NCI-H1436 treated with DMSO at 0.1 percent for 48 hours (cell line): Measurements from ENCODE around the gene COL6A2.
"Not testable (repeated sequence)": the region's sequence is repeated elsewhere in the genome, so short reads cannot be mapped to it uniquely, and the experiment has no call there.

Source experiments
- DNase-seq: peaks from one replicate; lab custom pipeline; 2025; lab: John Stamatoyannopoulos, UW

Gene COL6A2

DNA sequence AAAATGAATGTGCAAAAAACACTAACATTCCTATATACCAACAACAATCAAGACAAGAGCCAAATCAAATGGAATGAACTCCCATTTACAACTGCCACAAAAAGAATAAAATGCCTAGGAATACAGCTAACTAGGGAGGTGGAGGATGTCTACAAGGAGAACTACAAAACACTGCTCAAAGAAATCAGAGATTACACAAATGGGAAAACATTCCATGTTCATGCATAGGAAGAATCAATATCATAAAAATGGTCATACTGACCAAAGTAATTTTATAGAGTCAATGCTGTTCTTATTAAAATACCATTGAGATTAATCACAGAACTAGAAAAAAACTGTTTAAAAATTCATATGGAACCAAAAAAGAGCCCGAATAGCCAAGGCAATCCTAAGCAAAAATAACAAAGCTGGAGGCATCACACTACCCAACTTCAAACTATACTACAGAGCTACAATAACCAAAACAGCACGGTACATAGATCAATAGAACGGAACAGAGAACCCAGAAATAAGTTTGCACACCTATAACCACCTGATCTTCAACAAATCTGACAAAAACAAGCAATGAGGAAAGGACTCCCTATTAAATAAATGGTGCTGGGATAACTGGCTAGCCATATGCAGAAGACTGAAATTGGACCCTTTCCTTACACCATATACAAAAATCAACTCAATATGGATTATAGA lies 78.7 kb downstream of the COL6A2 start:
- not testable (repeated sequence) for DNase-seq

DNA sequence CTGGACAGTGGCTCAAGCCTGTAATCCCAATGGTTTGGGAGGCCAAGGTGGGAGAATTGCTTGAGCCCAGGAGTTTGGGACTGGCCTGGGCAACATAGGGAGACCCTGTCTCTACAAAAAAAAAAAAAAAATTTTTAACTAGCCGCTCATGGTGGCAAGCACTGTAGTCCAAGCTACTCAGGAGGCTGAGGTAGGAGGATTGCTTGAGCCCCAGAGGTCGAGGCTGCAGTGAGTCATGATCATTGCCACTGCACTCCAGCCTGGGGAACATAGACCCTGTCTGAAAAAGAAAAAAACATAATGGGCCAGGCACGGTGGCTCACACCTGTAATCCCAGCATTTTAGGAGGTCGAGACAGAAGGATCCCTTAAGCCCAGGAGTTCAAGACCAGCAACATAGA lies 81.0 kb downstream of the COL6A2 start:
- no peak for DNase-seq
